ENCODE data around the gene GJD2.
A peak's percentile ranks its signal among the peaks of the same experiment; 100 is the strongest.

GJD2 gene

DNA sequence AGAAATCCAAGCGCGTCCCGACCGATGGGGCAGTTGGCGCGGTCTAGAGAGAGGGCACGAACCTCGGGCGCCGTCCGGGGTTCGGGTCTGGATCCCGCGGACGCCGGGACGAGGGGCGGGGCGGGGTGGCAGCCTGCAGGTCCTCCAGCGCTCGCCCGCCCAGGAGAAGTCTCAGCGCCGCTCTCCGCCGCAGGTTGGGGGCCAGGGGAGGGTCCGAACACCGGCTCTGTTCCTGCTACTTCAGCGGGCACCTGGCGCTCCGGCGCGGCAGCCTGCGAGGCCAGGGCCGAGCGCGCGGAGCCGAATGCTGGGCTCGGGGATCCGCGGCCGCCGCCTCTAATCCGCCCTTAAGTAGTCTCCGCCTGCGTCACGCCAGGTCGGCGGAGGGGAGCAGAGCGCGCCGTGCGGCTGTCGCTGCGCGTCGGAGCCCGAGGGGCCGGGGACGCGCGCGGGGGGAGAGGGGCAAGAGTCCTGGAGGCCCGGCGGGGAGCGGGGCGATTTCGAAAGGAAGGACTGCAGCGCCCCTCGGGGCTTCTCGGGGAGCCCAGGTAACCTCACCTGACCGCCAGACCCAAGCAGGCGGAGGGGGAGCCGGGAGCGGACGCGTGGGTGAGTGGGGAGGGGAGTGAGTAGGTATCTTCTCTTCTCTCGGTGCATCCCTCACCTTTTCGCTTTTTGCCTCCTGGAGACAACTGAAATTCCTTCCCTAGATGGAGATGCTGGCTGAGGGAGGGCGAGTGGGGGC is at the start of gene GJD2:
GJD2 (minus strand) TSS at position 325 of the 745 bp plus-strand sequence. CDS start 510 bp downstream, outside the sequence.
- Histone ChIP-seq H3K27me3 (replicated peaks; ENCODE audit: control insufficient read depth, insufficient read depth, low read length) (peaks cover 75% of the 10 kb centered on the region), H3K4me1 (ENCODE audit: control insufficient read depth, insufficient read depth, low read length) (no peaks in the 10 kb centered on the region), H3K36me3 (ENCODE audit: control insufficient read depth, insufficient read depth, low read length, severe bottlenecking) (no peaks in the 10 kb centered on the region), H3K9me3 (ENCODE audit: control insufficient read depth, low read length) (no peaks in the 10 kb centered on the region), H3K9ac (ENCODE audit: low read length) (no peak within 1 kb of the TSS), H3K4me3 (ENCODE audit: low read length) (no peak within 1 kb of the TSS)
- no peak for DNase-seq (ENCODE audit: low read depth)

DNA sequence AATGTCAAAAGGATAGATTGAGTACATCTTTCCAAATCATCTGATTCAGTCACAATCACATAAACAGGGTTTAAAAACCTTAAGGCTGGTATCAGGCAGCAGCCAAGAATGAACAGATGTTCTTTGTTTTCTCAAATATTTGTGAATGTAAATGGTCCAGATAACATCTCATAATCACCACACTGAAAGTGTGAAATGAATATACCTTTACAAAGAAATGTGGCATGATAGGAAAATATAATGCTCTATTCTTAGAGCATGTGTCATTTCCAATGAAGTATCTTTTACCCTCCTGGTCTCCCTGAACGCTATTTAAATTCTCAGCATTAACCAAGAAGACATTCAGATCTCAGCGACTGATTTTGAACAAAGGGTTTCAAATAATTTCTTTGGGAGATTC is 49.3 kb upstream of the GJD2 start:
- Histone ChIP-seq H3K9ac (ENCODE audit: low read length) (no peak overlapping the region), H3K36me3 (ENCODE audit: control insufficient read depth, insufficient read depth, low read length, severe bottlenecking) (no peaks in the 10 kb centered on the region), H3K27me3 (replicated peaks; ENCODE audit: control insufficient read depth, insufficient read depth, low read length) (no peaks in the 10 kb centered on the region), H3K9me3 (ENCODE audit: control insufficient read depth, low read length) (no peaks in the 10 kb centered on the region), H3K4me3 (ENCODE audit: low read length) (no peak overlapping the region), H3K4me1 (ENCODE audit: control insufficient read depth, insufficient read depth, low read length) (peaks cover 2% of the 10 kb centered on the region)
- DNase-seq (ENCODE audit: low read depth), result no peak

DNA sequence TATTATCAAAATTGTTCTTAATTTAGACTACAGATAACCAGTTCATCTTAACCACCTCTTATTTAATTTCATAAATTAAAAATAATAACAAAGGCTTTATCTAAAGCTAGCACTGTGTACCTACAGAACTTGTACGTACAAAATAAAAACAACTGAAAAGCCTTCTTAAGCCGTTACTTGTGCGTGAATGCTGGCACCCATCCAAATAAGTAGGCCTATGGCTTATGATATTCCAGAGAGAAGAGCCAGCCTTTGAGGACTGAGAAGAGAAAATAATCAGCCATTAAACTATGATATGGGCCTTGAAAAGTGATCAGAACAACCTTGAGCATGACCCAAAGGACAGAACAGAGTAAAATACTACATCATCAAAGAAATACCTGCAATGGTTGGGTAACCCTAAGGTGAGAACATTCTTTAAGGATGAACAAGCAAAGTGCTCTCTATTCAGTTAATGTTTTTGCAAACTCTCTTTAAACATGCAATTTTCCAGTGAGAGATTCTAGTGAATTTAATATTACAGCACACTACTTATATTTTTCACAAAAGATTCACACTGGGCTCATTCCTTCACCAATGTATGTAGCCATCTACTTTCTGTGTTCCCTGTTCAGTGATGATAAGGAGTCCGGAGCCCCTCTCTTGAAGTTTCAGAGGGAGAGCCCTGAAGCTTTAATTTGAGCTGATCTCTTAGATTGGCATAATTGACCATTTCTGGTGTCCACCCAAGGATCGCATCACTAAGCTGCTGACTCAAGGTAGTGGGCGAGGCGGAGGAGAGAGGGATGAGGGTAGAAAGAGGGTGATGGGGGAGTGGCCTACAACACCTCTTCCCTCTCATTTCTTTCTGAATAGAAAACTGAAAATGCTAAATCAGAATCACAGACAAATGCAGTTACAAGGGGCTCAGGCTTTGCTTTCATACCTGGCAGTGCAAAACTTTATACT is 48.3 kb upstream of the GJD2 start:
- Histone ChIP-seq H3K9ac (ENCODE audit: low read length) (no peak overlapping the region), H3K4me1 (ENCODE audit: control insufficient read depth, insufficient read depth, low read length) (peaks cover 4% of the 10 kb centered on the region), H3K27me3 (replicated peaks; ENCODE audit: control insufficient read depth, insufficient read depth, low read length) (no peaks in the 10 kb centered on the region), H3K4me3 (ENCODE audit: low read length) (no peak overlapping the region), H3K36me3 (ENCODE audit: control insufficient read depth, insufficient read depth, low read length, severe bottlenecking) (no peaks in the 10 kb centered on the region), H3K9me3 (ENCODE audit: control insufficient read depth, low read length) (no peaks in the 10 kb centered on the region)
- no peak for DNase-seq (ENCODE audit: low read depth)

DNA sequence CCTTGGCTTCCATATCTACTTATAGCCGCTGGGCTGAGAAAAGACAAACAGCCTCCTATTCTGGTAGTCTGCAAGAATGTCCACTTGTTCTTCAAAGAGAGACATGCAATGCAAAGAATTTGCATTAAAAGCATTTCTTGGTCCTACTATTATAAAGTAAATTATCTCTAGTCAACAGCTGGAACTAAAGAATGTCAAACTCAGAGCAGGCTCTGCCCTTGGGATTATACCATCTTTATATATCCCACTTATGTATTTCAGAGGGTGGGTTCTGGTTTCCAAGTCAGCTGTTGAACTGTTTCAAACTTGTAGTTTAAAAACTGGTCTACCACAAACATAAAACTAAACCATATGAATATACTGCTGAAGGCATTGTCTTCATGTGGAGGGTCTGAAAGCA is 47.6 kb upstream of the GJD2 start:
- no peak overlapping the region for H3K9ac ChIP-seq (ENCODE audit: low read length)
- peaks cover 4% of the 10 kb centered on the region for H3K4me1 ChIP-seq (ENCODE audit: control insufficient read depth, insufficient read depth, low read length)
- no peaks in the 10 kb centered on the region for H3K9me3 ChIP-seq (ENCODE audit: control insufficient read depth, low read length)

DNA sequence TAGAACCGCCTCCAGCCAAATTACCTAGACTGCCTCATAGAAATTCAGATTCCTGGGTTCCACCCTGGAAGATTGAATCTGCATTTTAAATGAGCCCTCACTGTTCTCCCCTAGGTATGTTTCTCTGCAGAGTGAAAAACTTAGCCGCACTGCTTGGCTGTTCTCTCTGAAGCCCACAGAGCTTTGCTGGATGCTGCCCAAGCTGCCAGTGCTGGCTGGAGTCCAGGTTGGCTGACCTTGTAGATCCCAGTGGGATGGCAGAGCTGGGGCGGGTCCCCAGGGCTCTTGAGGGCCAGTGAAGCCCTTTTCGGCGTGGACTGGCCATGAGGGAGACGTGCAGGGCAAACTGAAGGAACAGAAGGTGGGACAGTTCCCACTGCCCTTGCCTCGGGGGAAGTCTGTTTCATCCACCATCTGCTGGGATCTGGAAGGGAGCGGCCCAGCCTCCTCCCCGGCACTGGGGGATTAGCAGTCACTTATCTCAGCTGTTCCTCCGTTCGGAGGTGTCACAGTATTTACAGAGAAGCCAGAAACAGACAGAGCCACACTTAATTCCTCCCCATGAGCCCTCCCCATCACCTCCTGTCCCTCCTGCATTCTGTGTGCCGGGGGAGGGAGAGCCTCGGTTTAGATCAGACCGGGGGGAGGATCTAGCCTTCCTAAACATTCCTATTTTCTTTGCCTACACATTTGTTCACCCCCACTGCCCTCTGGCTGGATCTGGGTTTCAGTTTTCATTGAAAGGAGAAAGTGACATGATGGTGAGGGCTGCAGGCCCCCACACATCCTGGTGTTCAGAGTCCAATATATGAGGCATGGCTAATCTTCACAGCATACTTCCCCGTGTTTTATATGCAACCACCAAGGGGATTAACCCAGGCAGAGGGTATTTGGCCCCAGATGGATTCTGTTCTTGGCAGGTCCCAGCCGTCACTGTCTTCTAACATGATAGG is 44.6 kb upstream of the GJD2 start:
- H3K27me3 ChIP-seq (replicated peaks; ENCODE audit: control insufficient read depth, insufficient read depth, low read length), result peaks cover 3% of the 10 kb centered on the region
- DNase-seq (ENCODE audit: low read depth), result peak; percentile 36
- no peak overlapping the region for H3K4me3 ChIP-seq (ENCODE audit: low read length)
- H3K9me3 ChIP-seq (ENCODE audit: control insufficient read depth, low read length), result no peaks in the 10 kb centered on the region
- no peaks in the 10 kb centered on the region for H3K36me3 ChIP-seq (ENCODE audit: control insufficient read depth, insufficient read depth, low read length, severe bottlenecking)
- no peak overlapping the region for H3K9ac ChIP-seq (ENCODE audit: low read length)
- peaks cover 7% of the 10 kb centered on the region for H3K4me1 ChIP-seq (ENCODE audit: control insufficient read depth, insufficient read depth, low read length)

More for the DNA sequence above, 47.6 kb upstream of the GJD2 start:
- H3K4me3 ChIP-seq (ENCODE audit: low read length), result no peak overlapping the region
- no peaks in the 10 kb centered on the region for H3K36me3 ChIP-seq (ENCODE audit: control insufficient read depth, insufficient read depth, low read length, severe bottlenecking)
- H3K27me3 ChIP-seq (replicated peaks; ENCODE audit: control insufficient read depth, insufficient read depth, low read length), result no peaks in the 10 kb centered on the region
- DNase-seq (ENCODE audit: low read depth), result no peak

DNA sequence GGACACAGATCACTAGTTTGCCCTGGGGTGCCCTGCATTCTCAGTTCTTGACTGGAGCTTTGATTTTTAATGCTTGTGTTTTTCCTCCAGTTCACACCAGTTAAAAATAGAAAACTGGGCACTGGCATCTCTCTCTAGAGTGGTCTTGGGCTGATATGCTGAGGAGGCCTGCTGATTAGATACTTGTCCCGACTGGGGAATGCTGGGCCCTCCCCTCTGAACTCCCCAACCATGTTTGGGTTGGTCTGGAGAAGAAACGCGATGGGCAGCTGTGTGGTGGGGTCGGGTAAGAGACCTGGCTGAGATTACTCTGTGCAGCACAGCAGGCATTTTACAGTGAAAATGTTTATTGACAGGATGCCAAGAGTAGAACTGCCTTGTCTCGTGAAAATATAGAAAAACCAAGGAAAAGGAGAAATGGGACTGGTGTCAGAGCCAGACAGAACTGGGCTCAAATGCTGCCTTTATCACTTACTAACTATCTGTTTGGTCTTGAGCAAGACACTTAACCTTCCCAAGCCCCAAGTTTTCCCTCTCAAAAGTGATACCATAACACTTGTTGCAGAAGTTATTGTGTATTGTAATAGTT is 42.1 kb upstream of the GJD2 start:
- Histone ChIP-seq H3K36me3 (ENCODE audit: control insufficient read depth, insufficient read depth, low read length, severe bottlenecking) (no peaks in the 10 kb centered on the region), H3K4me1 (ENCODE audit: control insufficient read depth, insufficient read depth, low read length) (peaks cover 7% of the 10 kb centered on the region), H3K9ac (ENCODE audit: low read length) (no peak overlapping the region), H3K27me3 (replicated peaks; ENCODE audit: control insufficient read depth, insufficient read depth, low read length) (peaks cover 17% of the 10 kb centered on the region), H3K9me3 (ENCODE audit: control insufficient read depth, low read length) (no peaks in the 10 kb centered on the region), H3K4me3 (ENCODE audit: low read length) (no peak overlapping the region)
- DNase-seq (ENCODE audit: low read depth), result no peak

DNA sequence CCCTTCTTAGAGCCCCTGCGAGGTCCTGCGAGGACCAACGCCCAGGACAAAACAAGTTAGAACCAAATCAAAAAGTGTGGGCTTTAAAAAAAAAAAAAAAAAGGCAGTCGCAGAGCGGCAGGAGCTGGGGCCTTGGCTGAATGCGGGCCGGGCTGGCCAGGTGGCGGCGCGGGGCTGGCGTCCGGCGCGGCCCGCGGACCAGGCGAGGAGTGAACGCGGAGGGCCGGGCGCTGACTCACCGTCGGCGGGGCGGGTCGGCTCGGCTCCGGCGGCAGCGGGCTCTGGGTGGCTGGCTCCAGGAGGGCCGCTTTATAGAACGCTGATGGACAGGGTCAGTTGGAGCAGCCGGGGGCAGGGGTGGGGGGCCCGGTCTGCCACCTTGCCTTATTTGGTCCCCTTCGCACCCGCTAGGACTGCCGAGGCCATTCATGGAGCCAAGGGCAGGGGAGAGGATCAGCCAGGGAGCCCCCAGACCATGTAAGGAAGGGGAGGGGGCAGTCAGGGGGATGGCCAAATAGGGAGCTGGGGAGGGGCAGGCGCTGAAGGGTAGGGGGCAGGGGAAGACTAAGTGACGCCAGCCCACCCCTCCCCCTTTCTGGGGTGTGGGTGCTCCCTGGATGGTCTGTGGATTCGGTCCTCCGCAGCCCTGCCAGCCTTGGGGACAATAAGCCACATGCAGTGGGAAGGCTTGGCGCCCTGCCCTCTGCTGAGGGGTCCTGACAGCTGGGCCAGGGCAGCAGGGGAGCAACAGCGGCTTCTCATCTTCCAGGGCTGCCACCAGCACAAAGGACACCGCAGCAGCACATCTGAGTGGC is 40.7 kb upstream of the GJD2 start, which contains the start of gene ACTC1:
ACTC1 (minus strand) TSS at position 283 of the 815 bp plus-strand sequence. CDS start 741 bp downstream, outside the sequence.
- H3K9ac ChIP-seq (ENCODE audit: low read length), result peak within 1 kb of the TSS; percentile 53
- H3K36me3 ChIP-seq (ENCODE audit: control insufficient read depth, insufficient read depth, low read length, severe bottlenecking), result no peaks in the 10 kb centered on the region
- peaks cover 7% of the 10 kb centered on the region for H3K4me1 ChIP-seq (ENCODE audit: control insufficient read depth, insufficient read depth, low read length)
- DNase-seq (ENCODE audit: low read depth), result peak; percentile 86
- peaks cover 17% of the 10 kb centered on the region for H3K27me3 ChIP-seq (replicated peaks; ENCODE audit: control insufficient read depth, insufficient read depth, low read length)
- H3K4me3 ChIP-seq (ENCODE audit: low read length), result peak within 1 kb of the TSS; percentile 61
- no peaks in the 10 kb centered on the region for H3K9me3 ChIP-seq (ENCODE audit: control insufficient read depth, low read length)

DNA sequence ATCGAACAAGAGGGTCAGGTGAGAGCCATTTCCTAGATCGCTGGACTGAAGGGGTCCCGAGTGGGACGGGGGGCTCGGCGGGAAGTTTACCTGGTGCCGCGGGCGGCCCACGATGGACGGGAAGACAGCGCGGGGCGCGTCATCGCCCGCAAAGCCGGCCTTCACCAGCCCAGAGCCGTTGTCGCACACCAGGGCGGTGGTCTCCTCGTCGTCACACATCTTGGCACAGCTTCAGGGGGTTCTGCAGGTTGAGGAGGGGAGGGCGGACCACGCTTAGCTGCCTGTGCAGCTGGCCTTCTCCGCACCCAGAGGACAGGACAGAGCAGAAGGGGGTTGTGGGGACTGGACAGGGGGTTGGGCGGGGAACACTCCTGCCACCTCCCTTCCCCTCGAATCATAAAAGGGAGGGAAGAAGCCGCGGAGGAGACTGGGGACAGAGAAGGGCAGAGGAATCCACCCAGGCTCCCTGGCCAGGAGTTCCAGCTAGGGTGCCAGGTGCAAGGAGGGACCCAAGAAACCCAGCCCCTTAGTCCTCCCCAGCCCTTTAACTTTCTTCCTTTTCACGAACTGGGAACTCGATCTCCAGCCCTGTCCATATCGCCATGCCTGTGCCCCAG is 39.9 kb upstream of the GJD2 start:
- Histone ChIP-seq H3K9ac (ENCODE audit: low read length) (peak overlapping the region; percentile 53), H3K4me3 (ENCODE audit: low read length) (peak overlapping the region; percentile 61), H3K36me3 (ENCODE audit: control insufficient read depth, insufficient read depth, low read length, severe bottlenecking) (no peaks in the 10 kb centered on the region), H3K27me3 (replicated peaks; ENCODE audit: control insufficient read depth, insufficient read depth, low read length) (peaks cover 17% of the 10 kb centered on the region), H3K9me3 (ENCODE audit: control insufficient read depth, low read length) (no peaks in the 10 kb centered on the region), H3K4me1 (ENCODE audit: control insufficient read depth, insufficient read depth, low read length) (peaks cover 7% of the 10 kb centered on the region)
- no peak for DNase-seq (ENCODE audit: low read depth)

DNA sequence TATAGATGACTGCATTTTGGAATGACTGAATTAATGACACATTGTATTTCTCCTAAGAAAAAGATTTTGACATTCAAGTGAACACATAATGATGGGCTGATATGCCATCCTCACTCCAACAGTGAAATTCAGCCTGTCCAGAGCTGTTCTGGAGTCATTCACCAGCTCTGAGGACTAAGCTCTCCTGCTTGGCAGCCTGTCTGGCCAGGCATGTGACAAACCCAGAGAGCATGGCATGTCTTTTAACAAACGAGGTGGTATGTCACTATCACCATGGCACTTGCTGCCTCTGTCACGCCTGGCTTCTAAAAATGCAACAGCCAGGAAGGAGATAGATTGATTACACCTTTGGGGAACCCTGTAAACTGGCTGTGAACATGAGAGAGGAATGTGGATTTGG is 39.1 kb upstream of the GJD2 start:
- no peaks in the 10 kb centered on the region for H3K9me3 ChIP-seq (ENCODE audit: control insufficient read depth, low read length)
- H3K4me3 ChIP-seq (ENCODE audit: low read length), result no peak overlapping the region
- H3K36me3 ChIP-seq (ENCODE audit: control insufficient read depth, insufficient read depth, low read length, severe bottlenecking), result no peaks in the 10 kb centered on the region
- peaks cover 3% of the 10 kb centered on the region for H3K4me1 ChIP-seq (ENCODE audit: control insufficient read depth, insufficient read depth, low read length)
- no peak for DNase-seq (ENCODE audit: low read depth)
- H3K9ac ChIP-seq (ENCODE audit: low read length), result no peak overlapping the region
- H3K27me3 ChIP-seq (replicated peaks; ENCODE audit: control insufficient read depth, insufficient read depth, low read length), result peaks cover 22% of the 10 kb centered on the region
